Prostate gland (tissue), 2 donors: ENCODE results near the gene PPP2R3C.

ENCODE experiments used
- CTCF ChIP-seq, 4 experiments: fragments of 200-600 bp in 2 of 4; fragments of 450-650 bp in 2 of 4; sonication (generic) in 2 of 4; IDR thresholded peaks; 1 replicate in 3 of 4; 2 replicates in 1 of 4; pipeline ENCODE4 v1.5.1; 2016 to 2019; ENCODE audit warnings: antibody characterized with exemption in 4 of 4, mild to moderate bottlenecking in 2 of 4, moderate library complexity in 2 of 4
- POLR2AphosphoS5 ChIP-seq: sonication (generic); formaldehyde crosslinking; IDR thresholded peaks from one replicate; pipeline ENCODE4 v1.6.1; 2017; ENCODE audit warnings: antibody characterized with exemption

- TF ChIP-seq CTCF (IDR thresholded peaks at IDR 0.05) (no peak), POLR2AphosphoS5 (no peak)
Measured at GRCh38 chr14:35052637-35053036, 69.2 kb downstream of the PPP2R3C start.
